HepG2 (cell line): Measurements from ENCODE around the gene LRGUK. TPM values are rescaled to one million over a fixed set of nuclear protein-coding genes. Genes with fewer than 3 reads are reported as not detected.
A peak's percentile ranks its signal among the peaks of the same experiment; 100 is the strongest.

Experiments used
- ATF7 ChIP-seq, 2 experiments: fragments of 450-650 bp in 1 of 2; sonication (generic) in 1 of 2; formaldehyde crosslinking in 1 of 2; IDR thresholded peaks; 2 replicates each; pipeline versions ENCODE4 v1.4.0 to v1.6.1; 2016 to 2020; ENCODE audit warnings: antibody characterized with exemption in 1 of 2, mild to moderate bottlenecking in 1 of 2, missing genetic modification reagents in 1 of 2
- FOXP1 ChIP-seq, 2 experiments: fragments of 450-650 bp in 1 of 2; IDR thresholded peaks; 2 replicates each; pipeline ENCODE4 v1.6.1; 2017 to 2018; ENCODE audit warnings: antibody characterized with exemption in 1 of 2
- HOXD1 ChIP-seq: sonication (generic); formaldehyde crosslinking; IDR thresholded peaks from 2 replicates; pipeline ENCODE4 v1.5.0; 2020; ENCODE audit warnings: missing genetic modification reagents
- MEF2D ChIP-seq: sonication (generic); formaldehyde crosslinking; IDR thresholded peaks from 2 replicates; pipeline ENCODE4 v1.5.1; 2020; ENCODE audit warnings: mild to moderate bottlenecking, missing genetic modification reagents
- MIER3 ChIP-seq: IDR thresholded peaks from 2 replicates; pipeline ENCODE4 v1.6.1; 2016; ENCODE audit warnings: missing compliant biosample characterization, borderline replicate concordance
- MIXL1 ChIP-seq: IDR thresholded peaks from 2 replicates; pipeline ENCODE4 v1.6.1; 2016
- NR1H2 ChIP-seq: sonication (generic); formaldehyde crosslinking; IDR thresholded peaks from 2 replicates; pipeline ENCODE4 v1.8.1; 2022; ENCODE audit warnings: low read depth, missing genetic modification reagents, borderline replicate concordance
- SAFB2 ChIP-seq: sonication (generic); formaldehyde crosslinking; IDR thresholded peaks from 2 replicates; pipeline ENCODE4 v1.5.1; 2020; ENCODE audit warnings: missing genetic modification reagents, low read depth, mild to moderate bottlenecking, borderline replicate concordance
- SAP130 ChIP-seq: IDR thresholded peaks from 2 replicates; pipeline ENCODE4 v1.6.1; 2016; ENCODE audit warnings: low read depth
- SOX6 ChIP-seq, 2 experiments: fragments of 450-650 bp in 1 of 2; sonication (generic) in 1 of 2; formaldehyde crosslinking in 1 of 2; IDR thresholded peaks; 2 replicates each; pipeline versions ENCODE4 v1.4.0 to v1.6.1; 2017 to 2020; ENCODE audit warnings: antibody characterized with exemption in 1 of 2, mild to moderate bottlenecking in 1 of 2, missing genetic modification reagents in 1 of 2
- YEATS2 ChIP-seq: sonication (generic); formaldehyde crosslinking; IDR thresholded peaks from 2 replicates; pipeline ENCODE4 v1.4.0; 2020; ENCODE audit warnings: missing genetic modification reagents, borderline replicate concordance
- ZMYM2 ChIP-seq: sonication (generic); formaldehyde crosslinking; IDR thresholded peaks from 2 replicates; pipeline ENCODE4 v1.8.0; 2022; ENCODE audit warnings: mild to moderate bottlenecking, missing genetic modification reagents
- ZNF142 ChIP-seq: sonication (generic); formaldehyde crosslinking; IDR thresholded peaks from 2 replicates; pipeline ENCODE4 v1.4.0; 2020; ENCODE audit warnings: missing genetic modification reagents
- ZNF558 ChIP-seq: sonication (generic); formaldehyde crosslinking; IDR thresholded peaks from 2 replicates; pipeline ENCODE4 v1.9.0; 2022; ENCODE audit warnings: mild to moderate bottlenecking, missing genetic modification reagents, borderline replicate concordance
- polyA plus RNA-seq, 8 experiments: library from polyadenylated mRNA; depleted of rRNA in 3 of 8; stranded (reverse) in 7 of 8; unstranded in 1 of 8; fragments of >200 nt; fragmentation: Illumina TruSeq in 4 of 8; extraction: Trizol in 4 of 8; gene quantifications; 2 replicates each; pipeline versions ENCODE4 v1.2.1 to v1.2.3, GENCODE V29; 2011 to 2016; ENCODE audit warnings: low read depth in 4 of 8, missing spikeins in 1 of 8, mixed read lengths in 1 of 8; ENCODE audit not compliant: insufficient read depth in 1 of 8
- total RNA-seq, 5 experiments: library from RNA; depleted of rRNA; stranded (reverse); fragments of >200 nt; fragmentation: Illumina TruSeq; extraction: Trizol; gene quantifications; 2 replicates each; pipeline ENCODE4 v1.2.3, GENCODE V29; 2016; ENCODE audit warnings: low read depth in 1 of 5
- TF ChIP-seq, protein P1 (sequence below), 2 experiments: IDR thresholded peaks; 2 replicates each; pipeline ENCODE4 v1.6.1; 2011 to 2012; ENCODE audit warnings: low read length in 2 of 2, borderline replicate concordance in 1 of 2, low read depth in 1 of 2, mild to moderate bottlenecking in 1 of 2, moderate library complexity in 1 of 2
- TF ChIP-seq, protein P2 (sequence below): sonication (generic); formaldehyde crosslinking; IDR thresholded peaks from 2 replicates; pipeline ENCODE4 v1.5.1; 2020; ENCODE audit warnings: missing genetic modification reagents, mild to moderate bottlenecking, borderline replicate concordance
- TF ChIP-seq, protein P3 (sequence below): sonication (generic); formaldehyde crosslinking; IDR thresholded peaks from 2 replicates; pipeline ENCODE4 v1.4.0; 2020; ENCODE audit warnings: mild to moderate bottlenecking, low read depth, missing genetic modification reagents

LRGUK gene
- total and polyA plus RNA-seq, 2 of the 13 experiments (the other 11 are each of a cell fraction or from before 2014, with no cell fraction given): 0.18 to 0.20 TPM

DNA sequence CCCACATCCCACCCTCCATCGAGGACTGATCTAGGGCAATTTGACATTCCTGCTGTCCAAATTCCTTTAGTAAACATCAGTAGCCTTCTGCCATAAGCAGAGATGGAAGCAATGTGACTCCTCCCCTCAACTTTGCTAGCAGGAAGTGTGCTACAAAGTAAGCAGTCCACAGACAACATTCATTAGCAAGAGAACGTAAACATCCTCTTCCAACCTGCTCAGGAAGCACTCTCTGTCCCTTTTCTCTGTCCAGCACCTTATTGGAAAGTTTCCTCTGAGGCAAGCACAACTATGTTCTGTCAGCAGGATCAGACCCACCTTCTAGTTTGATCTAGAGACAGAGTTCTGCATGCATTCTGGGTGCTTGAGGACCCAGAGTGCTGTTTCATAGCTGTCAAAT lies 48.1 kb upstream of the LRGUK start (continued):
- no peak for TF ChIP-seq ZNF142 (CRISPR knock-in tag)
- no peak for TF ChIP-seq SOX6 (IDR thresholded peaks at IDR 0.05)
- no peak for TF ChIP-seq SOX6 (CRISPR knock-in tag; IDR thresholded peaks at IDR 0.05)
- 0 out of 2 replicates have a peak, but pooled peaks have one; percentile 18 for TF ChIP-seq SAP130 (CRISPR knock-in tag)
- no peak for TF ChIP-seq ATF7 (IDR thresholded peaks at IDR 0.05)
- no peak for TF ChIP-seq ATF7 (CRISPR knock-in tag; IDR thresholded peaks at IDR 0.05)
- TF ChIP-seq, protein P1, sequence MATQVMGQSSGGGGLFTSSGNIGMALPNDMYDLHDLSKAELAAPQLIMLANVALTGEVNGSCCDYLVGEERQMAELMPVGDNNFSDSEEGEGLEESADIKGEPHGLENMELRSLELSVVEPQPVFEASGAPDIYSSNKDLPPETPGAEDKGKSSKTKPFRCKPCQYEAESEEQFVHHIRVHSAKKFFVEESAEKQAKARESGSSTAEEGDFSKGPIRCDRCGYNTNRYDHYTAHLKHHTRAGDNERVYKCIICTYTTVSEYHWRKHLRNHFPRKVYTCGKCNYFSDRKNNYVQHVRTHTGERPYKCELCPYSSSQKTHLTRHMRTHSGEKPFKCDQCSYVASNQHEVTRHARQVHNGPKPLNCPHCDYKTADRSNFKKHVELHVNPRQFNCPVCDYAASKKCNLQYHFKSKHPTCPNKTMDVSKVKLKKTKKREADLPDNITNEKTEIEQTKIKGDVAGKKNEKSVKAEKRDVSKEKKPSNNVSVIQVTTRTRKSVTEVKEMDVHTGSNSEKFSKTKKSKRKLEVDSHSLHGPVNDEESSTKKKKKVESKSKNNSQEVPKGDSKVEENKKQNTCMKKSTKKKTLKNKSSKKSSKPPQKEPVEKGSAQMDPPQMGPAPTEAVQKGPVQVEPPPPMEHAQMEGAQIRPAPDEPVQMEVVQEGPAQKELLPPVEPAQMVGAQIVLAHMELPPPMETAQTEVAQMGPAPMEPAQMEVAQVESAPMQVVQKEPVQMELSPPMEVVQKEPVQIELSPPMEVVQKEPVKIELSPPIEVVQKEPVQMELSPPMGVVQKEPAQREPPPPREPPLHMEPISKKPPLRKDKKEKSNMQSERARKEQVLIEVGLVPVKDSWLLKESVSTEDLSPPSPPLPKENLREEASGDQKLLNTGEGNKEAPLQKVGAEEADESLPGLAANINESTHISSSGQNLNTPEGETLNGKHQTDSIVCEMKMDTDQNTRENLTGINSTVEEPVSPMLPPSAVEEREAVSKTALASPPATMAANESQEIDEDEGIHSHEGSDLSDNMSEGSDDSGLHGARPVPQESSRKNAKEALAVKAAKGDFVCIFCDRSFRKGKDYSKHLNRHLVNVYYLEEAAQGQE (IDR thresholded peaks at IDR 0.05; ENCODE audit: borderline replicate concordance in 1 of 2, low read depth in 1 of 2, low read length in 2 of 2): peak in 1 of 2 experiments; percentile 32; a peak in 1 of 4 replicates
- TF ChIP-seq, protein P2, sequence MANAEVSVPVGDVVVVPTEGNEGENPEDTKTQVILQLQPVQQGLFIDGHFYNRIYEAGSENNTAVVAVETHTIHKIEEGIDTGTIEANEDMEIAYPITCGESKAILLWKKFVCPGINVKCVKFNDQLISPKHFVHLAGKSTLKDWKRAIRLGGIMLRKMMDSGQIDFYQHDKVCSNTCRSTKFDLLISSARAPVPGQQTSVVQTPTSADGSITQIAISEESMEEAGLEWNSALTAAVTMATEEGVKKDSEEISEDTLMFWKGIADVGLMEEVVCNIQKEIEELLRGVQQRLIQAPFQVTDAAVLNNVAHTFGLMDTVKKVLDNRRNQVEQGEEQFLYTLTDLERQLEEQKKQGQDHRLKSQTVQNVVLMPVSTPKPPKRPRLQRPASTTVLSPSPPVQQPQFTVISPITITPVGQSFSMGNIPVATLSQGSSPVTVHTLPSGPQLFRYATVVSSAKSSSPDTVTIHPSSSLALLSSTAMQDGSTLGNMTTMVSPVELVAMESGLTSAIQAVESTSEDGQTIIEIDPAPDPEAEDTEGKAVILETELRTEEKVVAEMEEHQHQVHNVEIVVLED (CRISPR knock-in tag): no peak
- no peak for TF ChIP-seq MEF2D (CRISPR knock-in tag)
- no peak for TF ChIP-seq ZMYM2 (CRISPR knock-in tag)
- no peak for TF ChIP-seq SAFB2 (CRISPR knock-in tag)
- TF ChIP-seq FOXP1 (IDR thresholded peaks at IDR 0.05): no peak
- TF ChIP-seq FOXP1 (CRISPR knock-in tag; IDR thresholded peaks at IDR 0.05): 0 out of 2 replicates have a peak, but pooled peaks have one; percentile 23
- TF ChIP-seq NR1H2 (CRISPR knock-in tag): no peak
- no peak for TF ChIP-seq YEATS2
- TF ChIP-seq MIXL1 (CRISPR knock-in tag): 0 out of 2 replicates have a peak, but pooled peaks have one; percentile 45
- TF ChIP-seq HOXD1 (CRISPR knock-in tag): no peak
- no peak for TF ChIP-seq ZNF558 (CRISPR knock-in tag)
- TF ChIP-seq, protein P3, sequence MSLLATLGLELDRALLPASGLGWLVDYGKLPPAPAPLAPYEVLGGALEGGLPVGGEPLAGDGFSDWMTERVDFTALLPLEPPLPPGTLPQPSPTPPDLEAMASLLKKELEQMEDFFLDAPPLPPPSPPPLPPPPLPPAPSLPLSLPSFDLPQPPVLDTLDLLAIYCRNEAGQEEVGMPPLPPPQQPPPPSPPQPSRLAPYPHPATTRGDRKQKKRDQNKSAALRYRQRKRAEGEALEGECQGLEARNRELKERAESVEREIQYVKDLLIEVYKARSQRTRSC (CRISPR knock-in tag): no peak
- no peak for TF ChIP-seq MIER3 (CRISPR knock-in tag)
